K562 (cell line): ENCODE data around the gene CHD5. TPM values are rescaled to one million over a fixed set of nuclear protein-coding genes. Genes with fewer than 3 reads are reported as not detected.

Experiments used
- FOXP1 ChIP-seq: sonication (generic); formaldehyde crosslinking; IDR thresholded peaks from 2 replicates; pipeline ENCODE4 v1.8.0; 2022; ENCODE audit warnings: mild to moderate bottlenecking, missing genetic modification reagents
- GABPA ChIP-seq: fragments of 200-800 bp; sonication (Bioruptor generic); conservative IDR thresholded peaks from 2 replicates; pipeline ENCODE4 v1.6.1; 2016; ENCODE audit warnings: low read depth, missing genetic modification characterization, missing compliant biosample characterization
- NFXL1 ChIP-seq: fragments of 450-650 bp; formaldehyde crosslinking; IDR thresholded peaks from 2 replicates; pipeline ENCODE4 v1.4.0; 2021; ENCODE audit warnings: mild to moderate bottlenecking
- NONO ChIP-seq, 2 experiments: fragments of 200-400 bp in 1 of 2; fragments of 450-650 bp in 1 of 2; formaldehyde crosslinking in 1 of 2; IDR thresholded peaks; 2 replicates each; pipeline ENCODE4 v1.6.1; 2017; ENCODE audit warnings: low read depth in 2 of 2, mild to moderate bottlenecking in 2 of 2, moderate library complexity in 2 of 2, low read length in 1 of 2
- RFX7 ChIP-seq: fragments of 250-450 bp; sonication (Bioruptor Pico); IDR thresholded peaks from 2 replicates; pipeline ENCODE4 v1.5.1; 2021; ENCODE audit warnings: mild to moderate bottlenecking
- SP2 ChIP-seq: IDR thresholded peaks from 2 replicates; pipeline ENCODE4 v1.6.1; 2011; ENCODE audit warnings: mild to moderate bottlenecking, low read depth, low read length, moderate library complexity; ENCODE audit not compliant: poor library complexity, severe bottlenecking; ENCODE audit errors: extremely low read depth
- SUPT5H ChIP-seq: fragments of 450-650 bp; IDR thresholded peaks from 2 replicates; pipeline ENCODE4 v1.6.1; 2016
- TCF3 ChIP-seq: sonication (generic); formaldehyde crosslinking; IDR thresholded peaks from 2 replicates; pipeline ENCODE4 v1.4.0; 2020; ENCODE audit warnings: mild to moderate bottlenecking, missing genetic modification reagents
- ZNF165 ChIP-seq: fragments of 250-450 bp; sonication (Bioruptor Pico); IDR thresholded peaks from 2 replicates; pipeline ENCODE4 v1.4.0; 2020; ENCODE audit warnings: borderline replicate concordance
- ZNF778 ChIP-seq: fragments of 450-650 bp; formaldehyde crosslinking; IDR thresholded peaks from 2 replicates; pipeline ENCODE4 v1.4.0; 2020; ENCODE audit warnings: mild to moderate bottlenecking, moderate library complexity
- polyA plus RNA-seq, 8 experiments: library from polyadenylated mRNA; depleted of rRNA in 4 of 8; stranded (reverse) in 5 of 8; unstranded in 3 of 8; fragments of >200 nt; fragmentation: Nextera tagmentation in 2 of 8; fragmentation: Illumina TruSeq in 1 of 8; extraction: Ambion mirVana in 2 of 8; extraction: Trizol in 1 of 8; gene quantifications; 2 replicates each; pipeline versions ENCODE4 v1.2.1 to v1.2.3, GENCODE V29; 2011 to 2014; ENCODE audit warnings: inconsistent platforms in 1 of 8, missing spikeins in 1 of 8
- total RNA-seq, 7 experiments: library from RNA; depleted of rRNA in 6 of 7; stranded (reverse); fragments of >200 nt in 6 of 7; fragmentation: Illumina TruSeq in 2 of 7; extraction: Trizol in 2 of 7; gene quantifications; 2 replicates each; pipeline versions ENCODE4 v1.2.1 to v1.2.3, GENCODE V29; 2011 to 2021; ENCODE audit warnings: low replicate concordance in 1 of 7
- TF ChIP-seq, protein P1 (sequence below): IDR thresholded peaks from 2 replicates; pipeline ENCODE4 v1.6.1; 2016; ENCODE audit warnings: missing genetic modification characterization, missing compliant biosample characterization
- TF ChIP-seq, protein P2 (sequence below), 2 experiments: fragments of 450-650 bp in 1 of 2; sonication (generic) in 1 of 2; formaldehyde crosslinking in 1 of 2; IDR thresholded peaks in 1 of 2; conservative IDR thresholded peaks in 1 of 2; 2 replicates each; pipeline versions ENCODE4 v1.6.1 to v1.8.1; 2016 to 2023; ENCODE audit warnings: mild to moderate bottlenecking in 2 of 2, moderate library complexity in 2 of 2, inconsistent platforms in 1 of 2, missing genetic modification reagents in 1 of 2
- TF ChIP-seq, protein P3 (sequence below): sonication (generic); formaldehyde crosslinking; IDR thresholded peaks from 2 replicates; pipeline ENCODE4 v1.8.1; 2022; ENCODE audit warnings: missing genetic modification reagents
- TF ChIP-seq, protein P4 (sequence below): fragments of 250-450 bp; sonication (Bioruptor Pico); IDR thresholded peaks from 2 replicates; pipeline ENCODE4 v1.5.0; 2022; ENCODE audit warnings: mild to moderate bottlenecking
- TF ChIP-seq, protein P5 (sequence below): sonication (generic); formaldehyde crosslinking; IDR thresholded peaks from 2 replicates; pipeline ENCODE4 v1.8.1; 2023; ENCODE audit warnings: mild to moderate bottlenecking, missing genetic modification reagents, moderate library complexity
- TF ChIP-seq, protein P6 (sequence below): sonication (generic); formaldehyde crosslinking; IDR thresholded peaks from 2 replicates; pipeline ENCODE4 v1.9.0; 2022; ENCODE audit warnings: mild to moderate bottlenecking, missing genetic modification reagents
- TF ChIP-seq, protein P7 (sequence below): fragments of 250-450 bp; sonication (Bioruptor Pico); IDR thresholded peaks from 2 replicates; pipeline ENCODE4 v1.5.1; 2021; ENCODE audit warnings: mild to moderate bottlenecking

Gene CHD5
- total and polyA plus RNA-seq, 9 of the 15 experiments (the other 6 are each of a cell fraction or from before 2014, with no cell fraction given) = 0.03 to 0.52 (median 0.11) TPM; not detected in 2

DNA sequence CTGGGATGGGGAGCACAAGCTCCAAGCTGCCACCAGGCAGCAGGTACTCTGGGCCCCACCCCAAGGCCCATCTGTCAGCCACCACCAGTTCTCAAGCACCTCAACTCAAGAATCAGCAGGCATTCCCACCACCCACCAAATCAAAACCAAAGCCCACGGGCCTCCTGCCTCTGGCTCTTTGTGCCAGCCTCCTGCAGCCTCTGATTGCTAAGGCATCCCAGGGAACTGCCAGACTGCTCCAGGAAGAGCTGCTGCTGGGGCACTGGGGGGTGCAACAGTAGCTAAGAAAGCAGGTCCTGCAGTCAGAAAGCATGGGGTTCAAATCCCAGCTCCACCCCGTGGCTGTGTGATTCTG, 34.7 kb downstream of the CHD5 start (continued):
- TF ChIP-seq, protein P1, sequence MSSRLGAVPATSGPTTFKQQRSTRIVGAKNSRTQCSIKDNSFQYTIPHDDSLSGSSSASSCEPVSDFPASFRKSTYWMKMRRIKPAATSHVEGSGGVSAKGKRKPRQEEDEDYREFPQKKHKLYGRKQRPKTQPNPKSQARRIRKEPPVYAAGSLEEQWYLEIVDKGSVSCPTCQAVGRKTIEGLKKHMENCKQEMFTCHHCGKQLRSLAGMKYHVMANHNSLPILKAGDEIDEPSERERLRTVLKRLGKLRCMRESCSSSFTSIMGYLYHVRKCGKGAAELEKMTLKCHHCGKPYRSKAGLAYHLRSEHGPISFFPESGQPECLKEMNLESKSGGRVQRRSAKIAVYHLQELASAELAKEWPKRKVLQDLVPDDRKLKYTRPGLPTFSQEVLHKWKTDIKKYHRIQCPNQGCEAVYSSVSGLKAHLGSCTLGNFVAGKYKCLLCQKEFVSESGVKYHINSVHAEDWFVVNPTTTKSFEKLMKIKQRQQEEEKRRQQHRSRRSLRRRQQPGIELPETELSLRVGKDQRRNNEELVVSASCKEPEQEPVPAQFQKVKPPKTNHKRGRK (tag) = no peak
- TF ChIP-seq, protein P2, sequence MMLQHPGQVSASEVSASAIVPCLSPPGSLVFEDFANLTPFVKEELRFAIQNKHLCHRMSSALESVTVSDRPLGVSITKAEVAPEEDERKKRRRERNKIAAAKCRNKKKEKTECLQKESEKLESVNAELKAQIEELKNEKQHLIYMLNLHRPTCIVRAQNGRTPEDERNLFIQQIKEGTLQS (IDR thresholded peaks at IDR 0.05) = no peak
- TF ChIP-seq, protein P2 (CRISPR knock-in tag; conservative IDR thresholded peaks at IDR 0.05) = no peak
- TF ChIP-seq GABPA = no peak
- TF ChIP-seq SP2 = no peak
- no peak for TF ChIP-seq ZNF778 (CRISPR knock-in tag)
- no peak for TF ChIP-seq RFX7
- TF ChIP-seq, protein P3, sequence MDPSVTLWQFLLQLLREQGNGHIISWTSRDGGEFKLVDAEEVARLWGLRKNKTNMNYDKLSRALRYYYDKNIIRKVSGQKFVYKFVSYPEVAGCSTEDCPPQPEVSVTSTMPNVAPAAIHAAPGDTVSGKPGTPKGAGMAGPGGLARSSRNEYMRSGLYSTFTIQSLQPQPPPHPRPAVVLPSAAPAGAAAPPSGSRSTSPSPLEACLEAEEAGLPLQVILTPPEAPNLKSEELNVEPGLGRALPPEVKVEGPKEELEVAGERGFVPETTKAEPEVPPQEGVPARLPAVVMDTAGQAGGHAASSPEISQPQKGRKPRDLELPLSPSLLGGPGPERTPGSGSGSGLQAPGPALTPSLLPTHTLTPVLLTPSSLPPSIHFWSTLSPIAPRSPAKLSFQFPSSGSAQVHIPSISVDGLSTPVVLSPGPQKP (CRISPR knock-in tag) = no peak
- TF ChIP-seq SUPT5H = no peak
- TF ChIP-seq, protein P4, sequence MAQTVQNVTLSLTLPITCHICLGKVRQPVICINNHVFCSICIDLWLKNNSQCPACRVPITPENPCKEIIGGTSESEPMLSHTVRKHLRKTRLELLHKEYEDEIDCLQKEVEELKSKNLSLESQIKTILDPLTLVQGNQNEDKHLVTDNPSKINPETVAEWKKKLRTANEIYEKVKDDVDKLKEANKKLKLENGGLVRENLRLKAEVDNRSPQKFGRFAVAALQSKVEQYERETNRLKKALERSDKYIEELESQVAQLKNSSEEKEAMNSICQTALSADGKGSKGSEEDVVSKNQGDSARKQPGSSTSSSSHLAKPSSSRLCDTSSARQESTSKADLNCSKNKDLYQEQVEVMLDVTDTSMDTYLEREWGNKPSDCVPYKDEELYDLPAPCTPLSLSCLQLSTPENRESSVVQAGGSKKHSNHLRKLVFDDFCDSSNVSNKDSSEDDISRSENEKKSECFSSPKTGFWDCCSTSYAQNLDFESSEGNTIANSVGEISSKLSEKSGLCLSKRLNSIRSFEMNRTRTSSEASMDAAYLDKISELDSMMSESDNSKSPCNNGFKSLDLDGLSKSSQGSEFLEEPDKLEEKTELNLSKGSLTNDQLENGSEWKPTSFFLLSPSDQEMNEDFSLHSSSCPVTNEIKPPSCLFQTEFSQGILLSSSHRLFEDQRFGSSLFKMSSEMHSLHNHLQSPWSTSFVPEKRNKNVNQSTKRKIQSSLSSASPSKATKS (CRISPR knock-in tag) = no peak
- TF ChIP-seq, protein P5, sequence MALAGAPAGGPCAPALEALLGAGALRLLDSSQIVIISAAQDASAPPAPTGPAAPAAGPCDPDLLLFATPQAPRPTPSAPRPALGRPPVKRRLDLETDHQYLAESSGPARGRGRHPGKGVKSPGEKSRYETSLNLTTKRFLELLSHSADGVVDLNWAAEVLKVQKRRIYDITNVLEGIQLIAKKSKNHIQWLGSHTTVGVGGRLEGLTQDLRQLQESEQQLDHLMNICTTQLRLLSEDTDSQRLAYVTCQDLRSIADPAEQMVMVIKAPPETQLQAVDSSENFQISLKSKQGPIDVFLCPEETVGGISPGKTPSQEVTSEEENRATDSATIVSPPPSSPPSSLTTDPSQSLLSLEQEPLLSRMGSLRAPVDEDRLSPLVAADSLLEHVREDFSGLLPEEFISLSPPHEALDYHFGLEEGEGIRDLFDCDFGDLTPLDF (CRISPR knock-in tag) = no peak
- TF ChIP-seq, protein P6, sequence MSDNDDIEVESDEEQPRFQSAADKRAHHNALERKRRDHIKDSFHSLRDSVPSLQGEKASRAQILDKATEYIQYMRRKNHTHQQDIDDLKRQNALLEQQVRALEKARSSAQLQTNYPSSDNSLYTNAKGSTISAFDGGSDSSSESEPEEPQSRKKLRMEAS (CRISPR knock-in tag) = no peak
- TF ChIP-seq NFXL1 (CRISPR knock-in tag) = no peak
- no peak for TF ChIP-seq ZNF165
- TF ChIP-seq, protein P7, sequence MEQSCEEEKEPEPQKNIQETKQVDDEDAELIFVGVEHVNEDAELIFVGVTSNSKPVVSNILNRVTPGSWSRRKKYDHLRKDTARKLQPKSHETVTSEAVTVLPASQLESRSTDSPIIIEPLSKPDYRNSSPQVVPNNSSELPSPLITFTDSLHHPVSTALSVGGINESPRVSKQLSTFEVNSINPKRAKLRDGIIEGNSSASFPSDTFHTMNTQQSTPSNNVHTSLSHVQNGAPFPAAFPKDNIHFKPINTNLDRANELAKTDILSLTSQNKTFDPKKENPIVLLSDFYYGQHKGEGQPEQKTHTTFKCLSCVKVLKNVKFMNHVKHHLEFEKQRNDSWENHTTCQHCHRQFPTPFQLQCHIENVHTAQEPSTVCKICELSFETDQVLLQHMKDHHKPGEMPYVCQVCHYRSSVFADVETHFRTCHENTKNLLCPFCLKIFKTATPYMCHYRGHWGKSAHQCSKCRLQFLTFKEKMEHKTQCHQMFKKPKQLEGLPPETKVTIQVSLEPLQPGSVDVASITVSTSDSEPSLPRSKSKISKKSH = no peak
- TF ChIP-seq TCF3 (CRISPR knock-in tag) = no peak
- TF ChIP-seq NONO (IDR thresholded peaks at IDR 0.05; ENCODE audit: low read depth in 2 of 2, low read length in 1 of 2) = no peak
- no peak for TF ChIP-seq FOXP1 (CRISPR knock-in tag)
- TF ChIP-seq, all 486 proteins: peak for 0
